A673 (cell line): Measurements from ENCODE around the gene PRR33. TPM values are rescaled to one million over a fixed set of nuclear protein-coding genes. Genes with fewer than 3 reads are reported as not detected.
"Not testable (repeated sequence)": the region's sequence is repeated elsewhere in the genome, so short reads cannot be mapped to it uniquely, and the experiment has no call there.

Source experiments
- BruUV-seq: library from RNA; stranded (reverse); fragments of 400-500 nt; replicated peaks from 2 replicates; lab custom pipeline; 2021; lab: Mats Ljungman, UMichigan
- CTCF ChIA-PET: fragments of 300-600 bp; sonication (Branson Sonifier 250); formaldehyde crosslinking; loops from one replicate; lab custom pipeline; 2022; ENCODE audit warnings: antibody characterized with exemption; lab: Charles Lee
- POLR2A ChIA-PET: fragments of 300-600 bp; sonication (Branson Sonifier 250); formaldehyde crosslinking; loops from one replicate; lab custom pipeline; 2022; ENCODE audit warnings: antibody characterized with exemption; ENCODE audit not compliant: low non-redundant PET; lab: Charles Lee
- DNase-seq: peaks from one replicate; pipeline ENCODE4 v3.0.0-alpha.2; 2015; ENCODE audit warnings: low spot score
- H3K27ac ChIP-seq: fragments of 200-600 bp; sonication (generic); 2 replicates; pipeline ENCODE4 v1.5.1; 2016; ENCODE audit warnings: mixed run types, low read depth, mild to moderate bottlenecking, mixed read lengths, antibody characterized with exemption, low read length; ENCODE audit not compliant: poor library complexity, severe bottlenecking
- H3K27me3 ChIP-seq: fragments of 200-600 bp; sonication (generic); replicated peaks from 2 replicates; pipeline ENCODE4 v1.6.1; 2017; ENCODE audit warnings: mixed run types, low read depth, mild to moderate bottlenecking, mixed read lengths, antibody characterized with exemption, low read length; ENCODE audit not compliant: insufficient read depth, poor library complexity
- H3K36me3 ChIP-seq: fragments of 200-600 bp; sonication (generic); 2 replicates; pipeline ENCODE4 v1.6.1; 2016; ENCODE audit warnings: mixed run types, mild to moderate bottlenecking, mixed read lengths, antibody characterized with exemption, low read length; ENCODE audit not compliant: insufficient read depth, poor library complexity, severe bottlenecking
- H3K4me1 ChIP-seq: fragments of 200-600 bp; sonication (generic); 2 replicates; pipeline ENCODE4 v1.6.1; 2017; ENCODE audit warnings: mixed run types, mild to moderate bottlenecking, mixed read lengths, antibody characterized with exemption, low read length; ENCODE audit not compliant: insufficient read depth, poor library complexity, severe bottlenecking
- H3K4me3 ChIP-seq: fragments of 200-600 bp; sonication (generic); 2 replicates; pipeline ENCODE4 v1.5.1; 2016; ENCODE audit warnings: low read depth, mixed run types, mild to moderate bottlenecking, mixed read lengths, low read length; ENCODE audit not compliant: poor library complexity, severe bottlenecking
- H3K9me3 ChIP-seq: fragments of 200-600 bp; sonication (generic); 2 replicates; pipeline ENCODE4 v1.6.1; 2016; ENCODE audit warnings: mixed run types, low read depth, mild to moderate bottlenecking, mixed read lengths, antibody characterized with exemption, low read length; ENCODE audit not compliant: poor library complexity, severe bottlenecking
- EZH2 ChIP-seq: fragments of 200-600 bp; sonication (generic); IDR thresholded peaks from 2 replicates; pipeline ENCODE4 v1.6.1; 2017; ENCODE audit warnings: borderline replicate concordance, low read depth, mild to moderate bottlenecking, mixed read lengths, antibody characterized with exemption, low read length; ENCODE audit not compliant: poor library complexity, severe bottlenecking
- intact Hi-C: fragments of 100-400 bp; cut with micrococcal nuclease; formaldehyde crosslinking; loops from one replicate; pipeline ENCODE4 v1.10.0; 2022; ENCODE audit not compliant: unreplicated experiment
- total RNA-seq: library from RNA; stranded (reverse); gene quantifications from 2 replicates; pipeline ENCODE4 v1.2.3, GENCODE V29; 2021
- TF ChIP-seq, protein P1 (sequence below): fragments of 300-800, 200-600 bp; sonication (generic); conservative IDR thresholded peaks from 2 replicates; pipeline ENCODE4 v1.5.1; 2017; ENCODE audit warnings: low read depth, mild to moderate bottlenecking, antibody characterized with exemption, low read length, moderate library complexity, mixed read lengths

Gene PRR33
- total RNA-seq, 1 experiment from 2014 or later: not detected

DNA sequence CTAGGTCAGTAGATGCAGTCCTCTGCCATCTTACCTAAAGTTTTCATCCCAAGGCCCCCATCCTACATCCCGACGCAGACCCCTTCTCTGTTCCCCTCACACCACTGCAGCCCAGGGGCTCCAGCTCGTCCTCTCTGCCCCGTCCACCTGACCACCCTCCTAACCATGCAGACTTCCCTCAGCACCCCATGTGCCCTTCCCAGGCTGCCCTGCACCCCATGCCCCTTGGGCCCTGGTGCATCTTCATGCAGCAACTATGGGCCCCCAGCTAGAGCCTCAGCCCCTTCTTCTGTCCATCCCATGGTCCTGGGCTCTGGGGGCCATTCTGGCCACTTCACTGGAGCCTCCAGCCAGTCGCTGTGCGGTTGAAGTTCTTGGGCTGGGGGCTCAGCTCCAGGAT, 2.9 kb downstream of the PRR33 start:
- Histone ChIP-seq H3K27me3 (no peaks in the 10 kb centered on the region), H3K4me1 (no peaks in the 10 kb centered on the region), H3K4me3 (no peak overlapping the region), H3K36me3 (no peaks in the 10 kb centered on the region), H3K27ac (no peak overlapping the region), H3K9me3 (no peaks in the 10 kb centered on the region)
- TF ChIP-seq, protein P1, sequence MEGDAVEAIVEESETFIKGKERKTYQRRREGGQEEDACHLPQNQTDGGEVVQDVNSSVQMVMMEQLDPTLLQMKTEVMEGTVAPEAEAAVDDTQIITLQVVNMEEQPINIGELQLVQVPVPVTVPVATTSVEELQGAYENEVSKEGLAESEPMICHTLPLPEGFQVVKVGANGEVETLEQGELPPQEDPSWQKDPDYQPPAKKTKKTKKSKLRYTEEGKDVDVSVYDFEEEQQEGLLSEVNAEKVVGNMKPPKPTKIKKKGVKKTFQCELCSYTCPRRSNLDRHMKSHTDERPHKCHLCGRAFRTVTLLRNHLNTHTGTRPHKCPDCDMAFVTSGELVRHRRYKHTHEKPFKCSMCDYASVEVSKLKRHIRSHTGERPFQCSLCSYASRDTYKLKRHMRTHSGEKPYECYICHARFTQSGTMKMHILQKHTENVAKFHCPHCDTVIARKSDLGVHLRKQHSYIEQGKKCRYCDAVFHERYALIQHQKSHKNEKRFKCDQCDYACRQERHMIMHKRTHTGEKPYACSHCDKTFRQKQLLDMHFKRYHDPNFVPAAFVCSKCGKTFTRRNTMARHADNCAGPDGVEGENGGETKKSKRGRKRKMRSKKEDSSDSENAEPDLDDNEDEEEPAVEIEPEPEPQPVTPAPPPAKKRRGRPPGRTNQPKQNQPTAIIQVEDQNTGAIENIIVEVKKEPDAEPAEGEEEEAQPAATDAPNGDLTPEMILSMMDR: no peak
- no peak for DNase-seq
- ChIA-PET CTCF (no interaction called here), POLR2A (no interaction called here)
- BruUV-seq: no TSS peak
- intact Hi-C loops: no loop called here

DNA sequence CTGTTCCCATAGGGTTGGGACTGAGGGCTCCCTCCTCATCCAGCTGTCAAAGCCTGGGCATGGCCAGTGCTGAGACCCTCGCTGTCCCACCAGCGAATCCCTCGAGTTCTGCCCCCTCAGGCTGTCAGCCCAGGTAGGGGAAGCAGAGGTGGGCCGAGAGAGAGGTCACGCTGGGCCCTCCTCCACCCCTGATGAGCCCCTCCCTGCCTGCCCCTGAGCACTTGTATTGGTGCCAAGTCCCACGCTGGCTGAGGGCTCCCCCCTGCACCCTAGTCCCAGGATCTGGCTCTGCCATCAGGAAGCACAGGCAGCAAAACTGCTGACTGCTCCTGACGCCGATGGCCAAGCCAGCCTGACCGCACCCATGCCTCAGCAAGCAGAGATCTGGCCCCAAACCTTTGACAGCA, 3.3 kb downstream of the PRR33 start:
- H3K36me3 ChIP-seq: no peaks in the 10 kb centered on the region
- H3K4me3 ChIP-seq: no peak overlapping the region
- H3K4me1 ChIP-seq: no peaks in the 10 kb centered on the region
- DNase-seq: no peak
- no peaks in the 10 kb centered on the region for H3K27me3 ChIP-seq
- ChIA-PET CTCF (no interaction called here), POLR2A (no interaction called here)
- TF ChIP-seq, protein P1: no peak
- TF ChIP-seq EZH2: no peak
- no TSS peak for BruUV-seq
- H3K9me3 ChIP-seq: no peaks in the 10 kb centered on the region
- no peak overlapping the region for H3K27ac ChIP-seq
- intact Hi-C loops: no loop called here

DNA sequence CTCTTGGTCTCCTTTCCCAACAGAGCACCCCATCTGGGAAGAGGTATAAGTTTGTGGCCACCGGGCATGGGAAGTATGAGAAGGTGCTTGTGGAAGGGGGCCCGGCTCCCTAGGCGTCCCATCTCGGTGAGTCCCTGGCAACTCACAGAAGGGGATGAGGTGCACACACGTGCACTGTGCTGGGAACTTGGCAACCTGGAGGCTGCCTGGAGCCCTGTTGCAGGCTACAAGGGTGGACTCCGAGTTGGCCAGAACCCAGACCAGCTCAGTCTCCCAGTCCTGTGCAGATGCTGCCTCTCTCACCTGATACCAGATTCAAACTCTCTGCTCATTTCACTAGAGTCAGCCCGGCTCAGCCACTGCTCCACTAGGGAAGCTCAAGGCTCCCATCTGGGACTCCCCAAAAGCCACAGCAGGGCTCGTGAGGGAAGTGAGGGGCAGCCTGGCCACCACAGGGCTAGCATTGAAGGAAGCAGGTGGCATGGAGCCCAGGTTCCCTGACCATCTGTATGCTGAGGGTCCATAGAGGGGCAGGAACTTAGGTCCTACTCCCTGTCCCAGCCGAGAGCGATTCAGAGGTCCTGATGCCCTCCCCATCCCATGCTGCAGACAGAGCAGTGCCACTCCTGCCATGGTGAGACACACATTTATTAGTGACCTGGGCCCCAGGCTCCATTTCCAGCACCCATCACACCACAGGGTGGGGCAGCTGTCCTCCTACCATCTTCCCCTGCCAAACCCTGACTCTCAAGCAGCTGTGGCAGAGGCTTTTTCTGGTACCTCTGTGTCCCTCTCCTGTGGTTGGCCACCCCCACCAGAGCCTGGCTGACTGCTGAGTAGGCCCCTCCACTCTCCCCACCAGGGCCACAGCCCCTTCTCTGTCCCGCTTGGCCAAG, 4.0 kb downstream of the PRR33 start:
- CTCF ChIA-PET: no interaction called here
- Histone ChIP-seq H3K27me3 (no peaks in the 10 kb centered on the region), H3K27ac (no peak overlapping the region), H3K4me3 (no peak overlapping the region), H3K9me3 (no peaks in the 10 kb centered on the region), H3K4me1 (no peaks in the 10 kb centered on the region), H3K36me3 (no peaks in the 10 kb centered on the region)
- DNase-seq: no peak
- intact Hi-C loops: no loop called here
- POLR2A ChIA-PET: no interaction called here
- BruUV-seq: no TSS peak
- no peak for TF ChIP-seq EZH2
- TF ChIP-seq, protein P1: no peak

DNA sequence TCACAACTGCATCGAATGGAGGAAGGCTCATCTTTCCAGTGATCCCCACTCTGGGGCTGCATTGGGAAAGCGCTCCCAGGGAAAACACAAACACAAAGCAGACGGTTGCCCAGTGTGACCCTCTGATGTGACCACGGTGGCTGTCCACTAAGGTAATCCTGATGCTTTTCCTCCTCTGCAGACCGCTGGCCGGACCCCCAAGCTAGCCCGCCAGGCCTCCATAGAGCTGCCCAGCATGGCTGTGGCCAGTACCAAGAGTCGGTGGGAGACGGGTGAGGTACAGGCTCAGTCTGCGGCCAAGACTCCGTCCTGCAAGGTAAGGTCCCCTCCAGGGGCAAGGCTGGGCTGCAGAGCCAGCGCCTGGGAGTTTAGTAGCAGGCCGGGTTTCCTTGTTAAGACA, 5.1 kb downstream of the PRR33 start:
- intact Hi-C loops, H3K9me3 ChIP-seq, POLR2A ChIA-PET, DNase-seq, H3K27me3 ChIP-seq, H3K27ac ChIP-seq, BruUV-seq, H3K4me1 ChIP-seq, H3K36me3 ChIP-seq, CTCF ChIA-PET, H3K4me3 ChIP-seq: not testable (repeated sequence)
